Measurements from ENCODE around the gene GOLGA8B.
"Not testable (repeated sequence)": the region's sequence is repeated elsewhere in the genome, so short reads cannot be mapped to it uniquely, and the experiment has no call there.

- TF ChIP-seq CTCF (conservative IDR thresholded peaks at IDR 0.05; ENCODE audit: low read length); EZH2phosphoT487 (IDR thresholded peaks at IDR 0.05; ENCODE audit: borderline replicate concordance, low read depth, low read length): not testable (repeated sequence)
Observed at GRCh38 chr15:34569670-34570396, 13.6 kb downstream of the GOLGA8B start.

Data from OCI-LY7 (cell line).